Fibroblast of skin of left quadriceps (primary cell): Measurements from ENCODE around the gene ATP6V1B1.
"Not testable (repeated sequence)": the region's sequence is repeated elsewhere in the genome, so short reads cannot be mapped to it uniquely, and the experiment has no call there.

ENCODE experiments used
- DNase-seq, 2 experiments: peaks; one replicate each; pipeline ENCODE4 v3.0.0-alpha.2; 2013; ENCODE audit warnings: low read depth in 2 of 2

ATP6V1B1 gene

GRCh38 chr2:71006323-71006722 lies 70.6 kb downstream of the ATP6V1B1 start:
- no peak for DNase-seq

- DNase-seq: no peak
These were observed 71.5 kb downstream of the ATP6V1B1 start for GRCh38 chr2:71006955-71007799.

- DNase-seq: no peak
These were observed 72.6 kb downstream of the ATP6V1B1 start for GRCh38 chr2:71008342-71008741.

- DNase-seq: not testable (repeated sequence)
These were observed 76.1 kb downstream of the ATP6V1B1 start for GRCh38 chr2:71011786-71012185.
